ENCODE results near the gene NPTN.

Gene NPTN

GRCh38 chr15:73604477-73604876 is 28.7 kb downstream of the NPTN start:
- no peak for TF ChIP-seq FOXP2 (optimal IDR thresholded peaks at IDR 0.05; ENCODE audit: borderline replicate concordance, extremely low read depth, extremely low read length, insufficient read depth)

- TF ChIP-seq FOXP2 (optimal IDR thresholded peaks at IDR 0.05; ENCODE audit: borderline replicate concordance, extremely low read depth, extremely low read length, insufficient read depth) (no peak), SIN3A (IDR thresholded peaks at IDR 0.05; ENCODE audit: borderline replicate concordance, insufficient read depth, low read length) (no peak), TAF1 (IDR thresholded peaks at IDR 0.05; ENCODE audit: borderline replicate concordance, insufficient read depth, low read length) (no peak), POLR2AphosphoS5 (IDR thresholded peaks at IDR 0.05; ENCODE audit: low read depth, low read length) (no peak), REST (IDR thresholded peaks at IDR 0.05; ENCODE audit: insufficient read depth in 1 of 2, low read depth in 2 of 2, low read length in 2 of 2) (no peak)
Observed at GRCh38 chr15:73602992-73603391, 30.2 kb downstream of the NPTN start.

GRCh38 chr15:73602446-73602843 is 30.7 kb downstream of the NPTN start:
- TF ChIP-seq POLR2AphosphoS5 (IDR thresholded peaks at IDR 0.05; ENCODE audit: low read depth, low read length) (no peak), REST (IDR thresholded peaks at IDR 0.05; ENCODE audit: insufficient read depth in 1 of 2, low read depth in 2 of 2, low read length in 2 of 2) (no peak), SIN3A (IDR thresholded peaks at IDR 0.05; ENCODE audit: borderline replicate concordance, insufficient read depth, low read length) (no peak), TAF1 (IDR thresholded peaks at IDR 0.05; ENCODE audit: borderline replicate concordance, insufficient read depth, low read length) (no peak), FOXP2 (optimal IDR thresholded peaks at IDR 0.05; ENCODE audit: borderline replicate concordance, extremely low read depth, extremely low read length, insufficient read depth) (no peak)

GRCh38 chr15:73601451-73602445 is 31.4 kb downstream of the NPTN start:
- TF ChIP-seq SIN3A (IDR thresholded peaks at IDR 0.05; ENCODE audit: borderline replicate concordance, insufficient read depth, low read length), result peak; percentile 86; the same call in 1 of the 2 replicates
- 0 out of 2 replicates have a peak, but pooled peaks have one; percentile 29 for TF ChIP-seq POLR2AphosphoS5 (IDR thresholded peaks at IDR 0.05; ENCODE audit: low read depth, low read length)
- TF ChIP-seq REST (IDR thresholded peaks at IDR 0.05; ENCODE audit: insufficient read depth in 1 of 2, low read depth in 2 of 2, low read length in 2 of 2), result no peak
- peak; percentile 24 for TF ChIP-seq FOXP2 (optimal IDR thresholded peaks at IDR 0.05; ENCODE audit: borderline replicate concordance, extremely low read depth, extremely low read length, insufficient read depth)
- TF ChIP-seq TAF1 (IDR thresholded peaks at IDR 0.05; ENCODE audit: borderline replicate concordance, insufficient read depth, low read length), result no peak

- TF ChIP-seq SIN3A (IDR thresholded peaks at IDR 0.05; ENCODE audit: borderline replicate concordance, insufficient read depth, low read length) (no peak), FOXP2 (optimal IDR thresholded peaks at IDR 0.05; ENCODE audit: borderline replicate concordance, extremely low read depth, extremely low read length, insufficient read depth) (no peak), POLR2AphosphoS5 (IDR thresholded peaks at IDR 0.05; ENCODE audit: low read depth, low read length) (no peak), TAF1 (IDR thresholded peaks at IDR 0.05; ENCODE audit: borderline replicate concordance, insufficient read depth, low read length) (no peak), REST (IDR thresholded peaks at IDR 0.05; ENCODE audit: insufficient read depth in 1 of 2, low read depth in 2 of 2, low read length in 2 of 2) (no peak)
Observed at GRCh38 chr15:73600413-73601335, 32.5 kb downstream of the NPTN start.
